BJ (cell line): ENCODE measurements around the gene RAB23. TPM values are rescaled to one million over a fixed set of nuclear protein-coding genes. Genes with fewer than 3 reads are reported as not detected.
A peak's percentile ranks its signal among the peaks of the same experiment; 100 is the strongest.

Experiments used
- CTCF ChIA-PET: fragments of 350-600 bp; formaldehyde crosslinking; extraction: SDS; loops from one replicate; lab custom pipeline; 2021; ENCODE audit warnings: antibody characterized with exemption, inconsistent platforms; lab: Yijun Ruan, JAX
- POLR2A ChIA-PET: fragments of 300-600 bp; sonication (Branson Sonifier 250); formaldehyde crosslinking; extraction: SDS; loops from one replicate; lab custom pipeline; 2021; ENCODE audit warnings: antibody characterized with exemption; lab: Charles Lee
- DNase-seq: peaks from one replicate; pipeline ENCODE4 v3.0.0-alpha.2; 2011; ENCODE audit warnings: low read depth
- H3K27me3 ChIP-seq: 2 replicates; pipeline ENCODE4 v1.6.0; 2011; ENCODE audit warnings: low read length; ENCODE audit not compliant: control insufficient read depth, insufficient read depth
- H3K36me3 ChIP-seq: 2 replicates; pipeline ENCODE4 v1.5.1; 2011; ENCODE audit warnings: low read length; ENCODE audit not compliant: control insufficient read depth, insufficient read depth
- H3K4me3 ChIP-seq: 2 replicates; pipeline ENCODE4 v1.5.1; 2011; ENCODE audit warnings: low read depth, mild to moderate bottlenecking, control low read depth, low read length
- CTCF ChIP-seq: IDR thresholded peaks from 2 replicates; pipeline ENCODE4 v1.5.1; 2011; ENCODE audit warnings: low read depth, mild to moderate bottlenecking, control low read depth, inconsistent platforms, low read length, moderate library complexity; ENCODE audit not compliant: insufficient read depth
- polyA minus RNA-seq: library from RNA; depleted of rRNA, polyadenylated mRNA; stranded (reverse); fragments of >200 nt; gene quantifications from 2 replicates; pipeline ENCODE4 v1.2.3, GENCODE V29; 2011; rRNA and poly(A)+ RNA removed
- polyA plus RNA-seq: library from polyadenylated mRNA; depleted of rRNA; stranded (reverse); fragments of >200 nt; gene quantifications from 2 replicates; pipeline ENCODE4 v1.2.3, GENCODE V29; 2011; rRNA removed

The RAB23 gene
- polyA plus RNA-seq: 20.6 and 51.0 TPM in 2 replicates
- polyA minus RNA-seq: 10.2 and 11.8 TPM in 2 replicates

GRCh38 chr6:57221936-57222742, at the start of gene RAB23:
Gene RAB23 (minus strand): TSS chr6:57222307. CDS start chr6:57210380, 11,927 bp downstream.
- CTCF ChIA-PET: interaction anchor here (0.6 to 2.5 kb wide), 9 partner anchors 10 to 94 kb away, joined by 3 to 14 read pairs (median 4); partner anchors contain the start of gene PRIM2
- DNase-seq: peak; percentile 36
- Histone ChIP-seq H3K36me3 (no peaks in the 10 kb centered on the region), H3K27me3 (no peaks in the 10 kb centered on the region), H3K4me3 (peak within 1 kb of the TSS; percentile 79)
- POLR2A ChIA-PET: no interaction called here
- TF ChIP-seq CTCF: no peak

GRCh38 chr6:57268294-57268640, 46.2 kb upstream of the RAB23 start:
- DNase-seq: no peak
- ChIA-PET POLR2A (no interaction called here), CTCF (interaction anchor here (0.7 to 4.0 kb wide), 10 partner anchors 11 to 365 kb away, joined by 3 to 31 read pairs (median 4); partner anchors contain the start of gene PRIM2)
- TF ChIP-seq CTCF: no peak
- Histone ChIP-seq H3K27me3 (no peaks in the 10 kb centered on the region), H3K36me3 (no peaks in the 10 kb centered on the region), H3K4me3 (no peak overlapping the region)

- ChIA-PET POLR2A (interaction anchor here (0.5 kb wide), 1 partner anchor 109 kb away, joined by 8 read pairs; no protein-coding TSS in a partner anchor), CTCF (interaction anchor here (0.6 to 4.0 kb wide), 13 partner anchors 9 to 365 kb away, joined by 3 to 31 read pairs (median 3); partner anchors contain the start of gene PRIM2)
- DNase-seq: peak; percentile 96
- H3K27me3 ChIP-seq: no peaks in the 10 kb centered on the region
- H3K36me3 ChIP-seq: no peaks in the 10 kb centered on the region
- peak; percentile 59 for TF ChIP-seq CTCF
- H3K4me3 ChIP-seq: no peak overlapping the region
Measured at GRCh38 chr6:57267586-57268293, 45.6 kb upstream of the RAB23 start.

- TF ChIP-seq CTCF: no peak
- H3K4me3 ChIP-seq: no peak overlapping the region
- H3K27me3 ChIP-seq: no peaks in the 10 kb centered on the region
- H3K36me3 ChIP-seq: no peaks in the 10 kb centered on the region
- CTCF ChIA-PET: interaction anchor here (1.4 to 4.0 kb wide), 3 partner anchors 44 to 51 kb away, joined by 5 to 31 read pairs (median 17); partner anchors contain the start of genes PRIM2 and RAB23
- no peak for DNase-seq
- POLR2A ChIA-PET: no interaction called here
Measured at GRCh38 chr6:57265755-57266221, 43.7 kb upstream of the RAB23 start.
